Erythroblast (primary cell): ENCODE data around the gene GNE.

Source experiments
- GATA1 ChIP-seq: IDR thresholded peaks from 2 replicates; pipeline ENCODE4 v1.6.1; 2011; ENCODE audit warnings: low read depth, mild to moderate bottlenecking, control low read depth, low read length, moderate library complexity
- POLR2A ChIP-seq: IDR thresholded peaks from 2 replicates; pipeline ENCODE4 v1.6.1; 2011; ENCODE audit warnings: mild to moderate bottlenecking, low read length

- TF ChIP-seq POLR2A (no peak), GATA1 (no peak)
Observed at GRCh38 chr9:36245906-36246305, 12.3 kb downstream of the GNE start.
